K562 (cell line): ENCODE data around the gene PRKAR2B. TPM values are rescaled to one million over a fixed set of nuclear protein-coding genes. Genes with fewer than 3 reads are reported as not detected.
A peak's percentile ranks its signal among the peaks of the same experiment; 100 is the strongest.

Experiments used
- ARID2 ChIP-seq: fragments of 450-650 bp; IDR thresholded peaks from 2 replicates; pipeline ENCODE4 v1.6.1; 2017; ENCODE audit warnings: antibody characterized with exemption, mild to moderate bottlenecking
- BCLAF1 ChIP-seq, 2 experiments: fragments of 450-650 bp in 1 of 2; IDR thresholded peaks; 2 replicates each; pipeline ENCODE4 v1.6.1; 2011 to 2017; ENCODE audit warnings: low read depth in 2 of 2, antibody characterized with exemption in 1 of 2, borderline replicate concordance in 1 of 2, low read length in 1 of 2, mild to moderate bottlenecking in 1 of 2, mixed read lengths in 1 of 2; ENCODE audit not compliant: control insufficient read depth in 1 of 2
- CREB5 ChIP-seq: fragments of 250-450 bp; sonication (Bioruptor Pico); IDR thresholded peaks from 2 replicates; pipeline ENCODE4 v1.5.0; 2020; ENCODE audit warnings: mild to moderate bottlenecking
- CTCFL ChIP-seq: IDR thresholded peaks from 2 replicates; pipeline ENCODE4 v1.6.1; 2011; ENCODE audit warnings: borderline replicate concordance, low read depth, mild to moderate bottlenecking, moderate library complexity, low read length; ENCODE audit not compliant: insufficient read depth, poor library complexity, severe bottlenecking
- ETS1 ChIP-seq: conservative IDR thresholded peaks from 2 replicates; pipeline ENCODE4 v1.6.1; 2011; ENCODE audit warnings: low read depth, mild to moderate bottlenecking, low read length; ENCODE audit not compliant: control insufficient read depth
- HDGF ChIP-seq: fragments of 450-650 bp; IDR thresholded peaks from 2 replicates; pipeline ENCODE4 v1.6.1; 2016
- NCOA6 ChIP-seq: fragments of 450-650 bp; IDR thresholded peaks from 2 replicates; pipeline ENCODE4 v1.6.1; 2017; ENCODE audit warnings: mild to moderate bottlenecking
- NR2C1 ChIP-seq, 2 experiments: fragments of 450-650 bp; IDR thresholded peaks; 2 replicates each; pipeline ENCODE4 v1.6.1; 2017; ENCODE audit warnings: mild to moderate bottlenecking in 2 of 2, antibody characterized with exemption in 1 of 2, inconsistent platforms in 1 of 2, missing compliant biosample characterization in 1 of 2, missing genetic modification characterization in 1 of 2
- TCF3 ChIP-seq: sonication (generic); formaldehyde crosslinking; IDR thresholded peaks from 2 replicates; pipeline ENCODE4 v1.4.0; 2020; ENCODE audit warnings: mild to moderate bottlenecking, missing genetic modification reagents
- TFAP4 ChIP-seq: sonication (generic); formaldehyde crosslinking; IDR thresholded peaks from 2 replicates; pipeline ENCODE4 v1.8.0; 2022; ENCODE audit warnings: missing genetic modification reagents, mild to moderate bottlenecking, moderate library complexity, borderline replicate concordance
- TOE1 ChIP-seq, 2 experiments: fragments of 450-650 bp in 1 of 2; sonication (generic) in 1 of 2; formaldehyde crosslinking in 1 of 2; IDR thresholded peaks; 2 replicates each; pipeline versions ENCODE4 v1.7.1 to v1.8.0; 2016 to 2022; ENCODE audit warnings: borderline replicate concordance in 2 of 2, mild to moderate bottlenecking in 2 of 2, antibody characterized with exemption in 1 of 2, inconsistent platforms in 1 of 2, low read depth in 1 of 2, missing genetic modification reagents in 1 of 2, moderate library complexity in 1 of 2
- ZBTB8A ChIP-seq: fragments of 450-650 bp; IDR thresholded peaks from 2 replicates; pipeline ENCODE4 v1.6.1; 2018; ENCODE audit warnings: mild to moderate bottlenecking, moderate library complexity; ENCODE audit not compliant: partially characterized antibody
- ZFP30 ChIP-seq: fragments of 250-450 bp; sonication (Bioruptor Pico); IDR thresholded peaks from 2 replicates; pipeline ENCODE4 v1.8.0; 2022; ENCODE audit warnings: moderate library complexity, mild to moderate bottlenecking, inconsistent platforms, borderline replicate concordance
- ZNF12 ChIP-seq: sonication (generic); formaldehyde crosslinking; IDR thresholded peaks from 2 replicates; pipeline ENCODE4 v1.4.0; 2020; ENCODE audit warnings: mild to moderate bottlenecking, missing genetic modification reagents
- ZNF175 ChIP-seq: fragments of 200-800 bp; sonication (Bioruptor generic); IDR thresholded peaks from 2 replicates; pipeline ENCODE4 v1.6.1; 2016; ENCODE audit warnings: low read depth, mild to moderate bottlenecking, missing genetic modification characterization, missing compliant biosample characterization
- ZSCAN32 ChIP-seq: fragments of 450-650 bp; formaldehyde crosslinking; IDR thresholded peaks from 2 replicates; pipeline ENCODE4 v1.4.0; 2020; ENCODE audit warnings: mild to moderate bottlenecking, moderate library complexity
- polyA plus RNA-seq, 8 experiments: library from polyadenylated mRNA; depleted of rRNA in 4 of 8; stranded (reverse) in 5 of 8; unstranded in 3 of 8; fragments of >200 nt; fragmentation: Nextera tagmentation in 2 of 8; fragmentation: Illumina TruSeq in 1 of 8; extraction: Ambion mirVana in 2 of 8; extraction: Trizol in 1 of 8; gene quantifications; 2 replicates each; pipeline versions ENCODE4 v1.2.1 to v1.2.3, GENCODE V29; 2011 to 2014; ENCODE audit warnings: inconsistent platforms in 1 of 8, missing spikeins in 1 of 8
- total RNA-seq, 7 experiments: library from RNA; depleted of rRNA in 6 of 7; stranded (reverse); fragments of >200 nt in 6 of 7; fragmentation: Illumina TruSeq in 2 of 7; extraction: Trizol in 2 of 7; gene quantifications; 2 replicates each; pipeline versions ENCODE4 v1.2.1 to v1.2.3, GENCODE V29; 2011 to 2021; ENCODE audit warnings: low replicate concordance in 1 of 7
- TF ChIP-seq, protein P1 (sequence below): fragments of 250-450 bp; sonication (Bioruptor Pico); IDR thresholded peaks from 2 replicates; pipeline ENCODE4 v1.6.1; 2021; ENCODE audit warnings: mild to moderate bottlenecking

Gene PRKAR2B
- total and polyA plus RNA-seq, 9 of the 15 experiments (the other 6 are each of a cell fraction or from before 2014, with no cell fraction given) = 59.0 to 173 (median 129) TPM

GRCh38 chr7:107078517-107078966 is 34.0 kb downstream of the PRKAR2B start (continued):
- TF ChIP-seq TOE1 (IDR thresholded peaks at IDR 0.05; ENCODE audit: borderline replicate concordance) = no peak
- TF ChIP-seq TOE1 (CRISPR knock-in tag; IDR thresholded peaks at IDR 0.05; ENCODE audit: borderline replicate concordance, low read depth) = no peak
- TF ChIP-seq ZFP30 (CRISPR knock-in tag) = no peak
- TF ChIP-seq, protein P1, sequence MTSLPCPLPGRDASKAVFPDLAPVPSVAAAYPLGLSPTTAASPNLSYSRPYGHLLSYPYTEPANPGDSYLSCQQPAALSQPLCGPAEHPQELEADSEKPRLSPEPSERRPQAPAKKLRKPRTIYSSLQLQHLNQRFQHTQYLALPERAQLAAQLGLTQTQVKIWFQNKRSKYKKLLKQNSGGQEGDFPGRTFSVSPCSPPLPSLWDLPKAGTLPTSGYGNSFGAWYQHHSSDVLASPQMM (CRISPR knock-in tag) = no peak
- TF ChIP-seq ZSCAN32 (CRISPR knock-in tag) = no peak
- TF ChIP-seq NCOA6 = no peak
- TF ChIP-seq NR2C1 (IDR thresholded peaks at IDR 0.05) = no peak
- no peak; the same call in 1 of the 2 replicates for TF ChIP-seq NR2C1 (tag; IDR thresholded peaks at IDR 0.05)
- no peak for TF ChIP-seq TCF3
- no peak for TF ChIP-seq ARID2
- TF ChIP-seq BCLAF1 (IDR thresholded peaks at IDR 0.05; ENCODE audit: borderline replicate concordance in 1 of 2, control insufficient read depth in 1 of 2, low read depth in 2 of 2, low read length in 1 of 2) = no peak
- no peak for TF ChIP-seq CREB5 (CRISPR knock-in tag)
- no peak for TF ChIP-seq HDGF
- TF ChIP-seq ZNF12 = peak; percentile 95
- peak; percentile 66; the same call in 1 of the 2 replicates for TF ChIP-seq ZNF175 (CRISPR knock-in tag)
- 0 out of 2 replicates have a peak, but pooled peaks have one; percentile 26 for TF ChIP-seq TFAP4 (CRISPR knock-in tag)
- no peak for TF ChIP-seq ZBTB8A
- no peak for TF ChIP-seq CTCFL
- no peak for TF ChIP-seq ETS1
